Effector CD4-positive, alpha-beta T cell (primary cell): ENCODE results near the gene PDZD4.

Source experiments
- DNase-seq: peaks from one replicate; pipeline ENCODE4 v3.0.0-alpha.2; 2020

The PDZD4 gene

DNA sequence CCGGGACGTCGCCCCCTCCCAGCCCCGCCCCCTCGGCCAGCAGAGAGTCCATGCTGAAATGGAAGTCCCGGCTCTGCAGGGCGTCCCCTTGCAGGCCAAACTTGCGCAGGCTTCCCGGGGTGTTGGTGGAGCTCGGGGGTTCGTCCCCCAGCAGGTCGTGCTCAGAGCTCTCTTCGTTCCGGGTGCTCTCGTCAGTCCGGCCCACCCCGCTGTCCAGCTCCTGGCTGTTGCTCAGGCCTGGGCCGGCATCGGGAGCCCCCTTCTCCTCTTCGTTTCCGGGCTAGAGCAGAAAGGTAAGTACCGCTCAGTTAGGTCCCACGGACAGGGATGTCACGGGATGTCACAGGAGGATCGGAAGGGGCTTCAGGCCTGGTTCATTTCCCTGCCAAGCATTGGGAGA, 25.7 kb downstream of the PDZD4 start:
- DNase-seq: no peak

DNA sequence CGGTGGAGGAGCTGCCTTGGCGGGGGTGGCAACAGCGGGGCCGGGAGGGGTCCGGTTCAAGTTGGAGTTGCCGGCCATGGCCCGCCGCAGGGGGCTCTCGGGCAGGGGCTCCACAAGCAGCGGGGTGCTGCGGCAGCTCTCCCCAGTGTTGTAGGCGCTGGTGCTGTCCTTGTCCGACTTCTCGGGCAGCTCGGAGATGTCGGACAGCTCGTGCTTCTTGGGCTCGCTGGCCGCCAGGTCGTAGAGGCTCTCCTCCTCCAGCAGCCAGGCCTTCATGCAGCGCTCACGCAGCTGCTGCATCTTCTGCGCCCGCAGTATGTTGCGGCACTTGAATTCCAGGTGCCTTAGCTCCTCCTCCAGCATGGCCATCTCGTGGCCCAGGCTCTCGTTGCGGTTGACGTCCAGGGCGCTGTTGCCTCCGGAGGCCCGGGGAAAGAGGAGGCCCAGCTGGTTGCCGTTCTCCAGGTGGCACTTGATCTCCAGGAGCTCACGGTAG, 26.2 kb downstream of the PDZD4 start:
- DNase-seq: no peak

DNA sequence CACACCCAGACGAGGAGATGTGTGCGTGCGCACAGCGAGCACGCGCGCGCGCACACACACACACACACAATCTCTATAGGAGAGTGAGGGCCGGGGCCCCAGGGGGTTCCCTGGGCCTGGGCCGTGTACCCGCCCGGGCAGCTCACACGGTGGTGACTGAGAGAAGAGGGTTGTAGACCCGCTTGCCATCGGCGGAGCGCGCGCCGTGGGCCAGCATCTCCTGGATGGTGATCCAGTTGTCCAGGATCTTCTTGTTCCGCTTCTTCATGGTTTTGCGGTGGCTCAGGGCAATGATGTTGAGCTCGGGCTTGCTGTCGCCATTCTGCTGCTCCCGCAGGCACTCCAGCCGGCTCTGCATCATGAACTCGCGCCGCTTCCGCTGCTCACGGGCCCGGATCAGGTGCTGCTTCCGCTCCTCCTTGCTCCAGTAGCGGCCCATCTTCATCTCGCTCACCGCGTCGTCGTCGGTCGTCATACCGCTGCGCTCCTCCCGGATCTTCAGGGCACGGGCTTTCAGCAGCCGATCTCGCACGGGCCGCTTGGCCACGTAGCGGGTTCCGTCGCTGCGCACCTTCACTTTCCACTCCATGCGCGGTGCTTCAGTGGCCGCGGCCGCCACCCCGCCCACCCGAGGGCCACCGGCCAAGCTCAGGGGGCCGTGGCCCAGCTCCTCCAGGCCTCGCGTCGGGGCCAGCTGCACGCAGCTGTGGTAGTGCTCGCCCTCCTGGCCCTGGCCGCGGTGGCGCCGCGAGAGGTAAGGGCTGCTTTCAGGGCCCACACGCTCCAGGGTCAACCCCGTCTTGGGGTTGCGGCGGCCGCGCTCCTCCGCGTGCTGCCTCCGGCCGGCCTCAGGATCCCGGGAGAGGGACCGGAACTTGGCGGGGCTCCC, 26.9 kb downstream of the PDZD4 start:
- no peak for DNase-seq

DNA sequence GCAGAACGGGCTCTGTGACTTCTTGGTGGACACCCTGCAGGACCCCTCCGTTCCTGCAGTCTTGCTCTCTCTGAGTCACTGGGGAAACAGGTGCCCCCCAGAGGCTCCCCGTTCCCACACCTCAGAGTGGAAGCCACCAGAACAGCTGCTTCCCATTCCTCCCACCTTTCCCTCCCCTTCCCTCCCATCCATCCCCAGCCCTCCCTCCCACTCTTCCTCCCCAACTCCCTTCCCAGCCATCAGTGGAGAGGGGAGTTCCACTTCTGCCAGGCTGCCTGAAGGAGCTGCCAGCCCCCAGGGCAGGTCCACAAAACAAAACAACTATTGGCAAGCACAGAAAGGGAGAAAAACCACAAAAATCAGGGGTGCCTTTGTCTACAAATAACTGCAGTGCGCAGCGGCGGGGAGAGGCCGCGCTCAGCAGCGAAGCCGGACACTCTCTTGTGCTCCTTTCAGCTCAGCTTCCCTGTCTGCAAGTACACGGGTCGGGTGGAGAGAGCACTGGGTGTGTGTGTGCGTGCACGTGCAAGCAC, 27.8 kb downstream of the PDZD4 start:
- no peak for DNase-seq

DNA sequence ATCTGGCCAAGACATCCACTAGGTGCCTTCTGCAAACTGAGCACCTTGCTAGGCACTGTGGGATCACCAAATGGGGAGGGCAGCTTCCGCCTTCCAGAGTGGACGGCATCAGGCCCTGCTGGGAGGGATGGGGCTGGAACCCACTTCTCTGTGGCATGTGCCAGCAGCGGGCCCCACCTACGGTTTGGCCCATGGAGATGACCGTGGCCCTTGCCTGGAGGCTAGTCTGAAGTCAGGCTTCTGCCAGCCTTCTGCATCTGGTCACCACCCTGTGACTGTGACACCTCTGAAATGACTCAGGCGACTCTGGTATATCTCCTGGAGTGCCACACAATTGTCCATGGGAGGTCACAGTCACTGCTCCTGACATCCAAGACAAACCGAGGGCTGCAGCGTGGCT, 28.7 kb downstream of the PDZD4 start:
- no peak for DNase-seq

DNA sequence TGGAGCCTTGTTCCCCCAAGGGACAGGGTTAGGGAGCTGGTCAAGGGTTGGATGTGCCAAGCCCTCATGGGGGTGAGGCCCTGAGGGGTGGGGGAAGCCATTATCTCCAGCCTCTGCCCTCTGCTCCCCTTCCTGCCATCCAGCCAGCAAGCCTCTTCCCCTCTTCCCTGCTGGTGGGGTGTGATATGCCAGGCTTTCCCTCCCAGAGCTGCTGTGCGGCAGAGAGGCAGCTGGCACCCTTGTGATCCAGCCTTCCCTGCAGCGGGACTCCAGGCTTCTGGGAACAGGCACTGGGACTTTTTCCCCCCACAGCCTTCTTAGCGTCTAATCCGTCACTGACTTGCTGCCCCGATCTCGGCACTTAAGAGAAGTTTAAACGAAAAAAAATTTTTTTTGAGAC, 29.6 kb downstream of the PDZD4 start:
- no peak for DNase-seq

DNA sequence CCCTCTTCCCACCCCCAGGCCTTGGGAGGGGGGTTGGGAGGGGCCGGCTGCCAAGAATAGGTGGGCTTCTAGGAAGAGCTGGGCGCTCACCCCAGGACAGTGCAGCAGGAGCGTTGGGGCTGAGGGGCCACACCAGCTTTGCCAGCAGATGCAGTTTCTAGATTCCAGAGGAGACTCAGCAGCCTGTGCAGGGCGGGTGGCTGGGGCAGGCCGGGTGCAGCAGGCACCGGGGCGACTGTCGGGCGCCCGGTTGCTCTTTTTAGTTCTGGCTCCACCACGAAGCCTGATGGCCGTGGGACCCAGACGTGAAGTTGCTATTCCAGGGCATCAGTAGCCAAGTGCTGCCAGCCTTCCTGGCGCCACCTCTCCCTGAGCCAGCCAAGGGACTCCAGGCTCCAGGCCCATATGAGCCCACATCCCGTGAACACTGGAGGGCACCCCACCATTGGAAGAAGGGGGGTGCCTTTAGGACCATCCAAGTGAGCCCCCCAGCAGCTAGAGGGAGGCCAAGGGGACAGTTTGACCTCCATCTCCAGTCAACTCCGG, 30.1 kb downstream of the PDZD4 start:
- DNase-seq: no peak

DNA sequence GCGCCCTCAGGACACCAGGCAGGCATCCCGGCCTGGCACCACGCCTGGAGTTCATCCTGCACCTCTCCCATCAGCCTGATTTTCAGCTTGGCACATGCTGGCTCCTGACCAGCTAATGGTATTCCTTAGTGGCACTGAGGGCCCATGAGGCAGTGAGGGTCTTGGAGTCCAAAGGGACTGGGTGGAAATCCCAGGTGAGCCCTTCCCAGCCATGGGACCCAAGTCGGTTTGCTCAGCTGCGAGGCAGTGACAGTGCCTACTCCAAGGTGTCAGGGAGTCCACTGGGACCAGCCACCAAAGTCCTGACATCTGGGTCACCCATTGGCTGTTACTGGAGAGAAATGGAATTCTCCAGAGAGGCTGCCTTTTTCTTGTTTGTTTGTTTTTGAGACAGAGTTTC, 31.0 kb downstream of the PDZD4 start:
- DNase-seq: no peak

DNA sequence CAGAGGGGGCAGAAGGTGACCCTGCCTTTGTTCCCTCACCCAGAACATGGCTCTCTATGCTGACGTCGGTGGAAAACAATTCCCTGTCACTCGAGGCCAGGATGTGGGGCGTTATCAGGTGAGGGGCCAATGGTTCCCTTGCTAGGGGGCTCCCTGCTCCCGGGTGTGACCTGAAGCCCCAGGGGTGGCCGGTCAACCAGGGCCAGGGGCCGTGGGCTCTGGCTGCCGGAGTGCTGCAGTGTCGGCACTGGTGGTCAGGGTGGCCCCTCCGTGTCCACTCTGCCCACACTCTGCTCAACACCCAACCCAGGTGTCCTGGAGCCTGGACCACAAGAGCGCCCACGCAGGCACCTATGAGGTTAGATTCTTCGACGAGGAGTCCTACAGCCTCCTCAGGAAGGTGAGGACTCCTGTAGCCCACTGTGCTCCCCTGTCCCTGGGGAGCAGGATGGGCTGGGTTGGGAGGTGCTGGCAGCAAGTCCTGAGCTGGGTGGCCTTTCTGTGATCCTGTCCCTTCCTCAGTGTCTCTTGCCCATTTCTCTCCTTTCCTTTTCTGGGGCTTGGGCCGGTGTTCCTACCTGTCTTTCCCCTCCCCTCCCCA, 32.8 kb downstream of the PDZD4 start:
- DNase-seq: no peak

DNA sequence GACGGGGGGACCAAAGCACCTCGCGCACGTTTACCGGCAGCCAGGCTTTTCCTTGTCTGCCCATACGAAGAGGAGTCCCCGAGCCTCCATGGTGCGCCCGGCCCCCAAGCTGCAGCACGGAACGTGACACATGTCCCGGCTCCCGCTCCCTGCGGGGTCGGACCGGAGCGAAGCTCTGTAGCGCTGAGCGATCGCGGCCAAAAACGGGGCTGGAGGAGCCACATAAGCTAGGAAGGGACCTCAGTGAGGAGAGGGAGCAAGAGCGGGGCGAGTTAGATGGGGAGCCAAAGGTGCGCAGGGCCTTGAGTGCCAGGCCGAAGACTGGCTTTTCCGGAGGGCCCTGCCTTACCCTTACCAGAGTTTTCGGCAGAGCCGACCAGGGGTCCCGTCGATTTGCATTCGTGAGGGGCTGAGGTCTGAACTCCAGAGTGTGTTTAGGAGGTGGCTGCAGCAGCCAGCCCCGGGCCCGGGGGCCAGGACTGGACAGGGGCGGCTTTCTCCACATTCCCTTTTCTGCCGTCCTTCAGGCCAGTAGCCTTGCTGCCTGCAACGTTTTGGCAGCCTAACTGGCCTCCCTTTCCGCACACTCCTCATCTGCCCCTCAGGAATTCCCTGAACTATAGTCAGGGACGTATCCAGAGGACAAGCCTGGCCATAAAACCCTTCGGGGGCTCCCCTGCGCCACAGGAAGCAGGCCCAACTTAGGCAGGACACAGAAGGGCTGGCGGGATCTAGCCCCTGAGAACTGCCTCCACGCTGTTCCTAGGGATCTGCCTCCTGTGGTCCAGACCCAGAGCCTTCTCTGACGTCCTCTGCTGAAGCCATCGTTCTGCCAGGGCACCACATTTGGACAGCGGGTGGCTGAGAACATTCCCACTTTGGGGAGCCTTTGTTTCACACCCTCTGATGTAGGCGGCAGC, 35.2 kb downstream of the PDZD4 start:
- no peak for DNase-seq

DNA sequence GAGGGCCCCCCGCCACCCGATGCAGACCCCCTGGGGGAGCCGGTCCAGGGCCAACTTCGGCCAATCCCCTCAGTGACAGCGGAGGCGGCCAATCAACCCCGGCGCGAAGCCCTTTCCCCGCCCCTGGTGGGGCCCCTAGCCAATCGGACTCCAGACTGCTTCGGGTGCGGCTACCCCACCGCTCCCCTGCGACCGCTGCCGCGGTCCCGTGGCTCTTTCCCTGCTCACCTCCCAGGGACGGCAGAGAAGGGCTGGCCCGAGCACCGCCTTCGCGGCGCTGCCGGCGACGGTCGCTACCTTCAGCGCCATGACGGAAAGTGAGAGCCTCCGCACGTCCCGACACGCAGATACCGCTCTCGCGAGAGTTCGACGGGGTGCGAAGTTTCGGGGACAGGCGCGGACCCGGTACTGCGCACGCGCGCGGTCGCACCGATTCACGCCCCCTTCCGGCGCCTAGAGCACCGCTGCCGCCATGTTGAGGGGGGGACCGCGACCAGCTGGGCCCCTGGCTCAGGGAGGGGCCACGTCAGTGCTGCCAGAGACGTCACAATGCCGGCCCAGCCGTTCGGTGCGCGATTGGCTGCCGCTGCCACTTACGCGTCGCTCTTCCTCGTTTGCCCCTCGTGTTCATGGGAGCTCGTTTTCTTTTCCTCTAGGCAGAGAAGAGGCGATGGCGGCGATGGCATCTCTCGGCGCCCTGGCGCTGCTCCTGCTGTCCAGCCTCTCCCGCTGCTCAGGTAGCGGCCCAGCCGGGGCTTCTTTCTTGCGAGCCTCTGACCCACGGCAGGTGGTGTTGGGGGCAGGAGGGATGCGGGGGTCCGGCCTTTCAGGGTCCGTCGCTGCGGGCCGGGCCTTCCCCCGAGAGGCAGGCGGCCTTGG, 36.1 kb downstream of the PDZD4 start, which contains the start of the genes IDH3G and SSR4:
Gene IDH3G (minus strand): TSS at position 358 of the 879 bp plus-strand sequence. CDS start 49 bp downstream, at position 309.
Gene SSR4 (plus strand): TSS at position 651 of the 879 bp plus-strand sequence. CDS start 20 bp downstream, at position 671.
- DNase-seq: peak; percentile 92

DNA sequence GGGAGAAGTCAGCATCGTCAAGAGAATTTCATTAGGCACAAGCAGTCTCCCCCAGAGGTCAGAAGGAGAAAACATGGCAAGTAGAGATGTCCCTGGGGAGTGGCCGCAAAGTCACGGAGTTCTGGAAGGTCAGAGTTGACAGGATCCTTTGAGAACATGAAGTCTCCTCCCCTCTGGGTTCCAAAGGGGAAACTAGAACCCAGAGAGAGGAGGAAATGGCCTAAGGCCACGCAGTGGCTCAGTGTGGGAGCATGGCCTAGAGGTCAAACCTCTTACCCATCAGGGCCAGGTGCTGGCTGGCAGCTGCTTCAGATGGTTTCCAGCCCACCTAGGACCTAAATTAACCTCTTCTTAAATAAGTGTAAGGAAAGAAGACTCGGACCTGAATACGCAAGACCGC, 37.1 kb downstream of the PDZD4 start:
- no peak for DNase-seq

DNA sequence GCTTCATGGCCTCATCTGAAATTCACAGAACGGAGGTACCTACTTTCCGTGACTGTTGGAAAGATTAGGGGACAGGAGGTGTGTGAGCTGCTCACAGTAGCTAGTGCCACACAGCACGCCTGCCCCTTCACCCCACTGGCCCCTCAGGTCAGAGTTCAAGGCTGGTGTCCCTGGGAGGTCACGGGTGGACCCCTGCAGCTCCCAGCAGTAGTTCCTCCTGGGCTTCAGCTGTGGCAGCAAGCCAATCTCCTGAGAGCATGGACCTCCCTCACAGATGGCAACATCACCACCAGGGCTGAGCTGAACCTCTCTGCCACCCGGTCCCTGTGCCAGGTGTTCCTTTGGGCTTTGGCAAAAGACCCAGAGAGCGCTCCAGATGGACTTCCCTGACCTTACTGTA, 38.0 kb downstream of the PDZD4 start:
- no peak for DNase-seq

DNA sequence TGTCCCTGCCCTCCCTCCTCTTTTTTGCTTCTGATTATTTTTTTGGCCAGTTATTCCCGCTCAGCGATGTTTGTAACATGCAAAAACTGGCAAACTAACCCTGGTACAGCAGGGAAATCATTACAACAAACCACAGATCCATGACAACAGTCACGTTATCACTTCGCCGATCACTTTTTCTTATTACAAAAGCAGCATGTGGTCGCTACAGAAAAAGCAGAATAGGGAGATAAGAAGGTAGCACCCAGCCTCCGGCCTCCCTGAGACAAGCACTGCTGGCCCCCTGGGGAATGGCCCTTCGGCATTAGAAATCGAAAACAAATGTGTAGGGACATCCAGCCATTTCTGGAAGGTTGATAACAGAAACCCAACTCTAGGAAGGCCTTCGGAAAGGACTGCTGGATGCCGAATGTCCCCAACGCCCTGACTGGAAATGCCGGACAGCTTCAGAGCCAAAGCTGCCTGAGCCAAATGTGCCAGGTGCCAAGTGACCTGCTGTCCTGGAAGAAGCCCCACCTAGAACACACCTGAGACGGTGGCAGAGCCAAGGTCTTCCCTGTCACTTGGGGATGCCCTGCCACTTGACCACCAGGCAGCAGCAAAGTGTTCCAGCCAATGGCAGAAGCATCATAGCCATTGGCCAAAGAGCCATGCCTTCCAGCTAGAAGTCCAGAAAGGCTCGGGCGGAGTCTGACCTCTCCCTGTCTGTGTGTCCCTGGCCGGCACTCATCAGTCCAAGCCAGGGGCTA, 39.1 kb downstream of the PDZD4 start:
- DNase-seq: no peak

DNA sequence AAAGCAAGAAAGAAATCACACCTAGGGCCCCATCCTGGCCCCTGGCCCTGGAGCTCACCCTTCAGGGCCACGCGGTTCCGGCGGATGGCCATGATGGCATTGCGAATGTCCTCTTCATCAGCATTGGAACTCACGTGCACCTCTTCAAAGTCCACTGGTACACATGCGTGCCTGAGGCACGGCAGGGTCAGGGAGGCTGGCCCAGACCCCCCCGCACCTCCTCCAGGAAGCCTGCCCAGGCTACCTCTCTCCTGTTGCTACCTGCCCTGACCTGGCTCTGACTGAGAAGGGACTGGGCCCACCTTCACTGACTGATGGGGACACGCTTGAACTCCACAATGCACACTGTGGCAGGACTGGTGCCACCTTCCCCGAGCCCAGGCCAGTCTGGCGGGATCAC, 40.7 kb downstream of the PDZD4 start:
- no peak for DNase-seq

DNA sequence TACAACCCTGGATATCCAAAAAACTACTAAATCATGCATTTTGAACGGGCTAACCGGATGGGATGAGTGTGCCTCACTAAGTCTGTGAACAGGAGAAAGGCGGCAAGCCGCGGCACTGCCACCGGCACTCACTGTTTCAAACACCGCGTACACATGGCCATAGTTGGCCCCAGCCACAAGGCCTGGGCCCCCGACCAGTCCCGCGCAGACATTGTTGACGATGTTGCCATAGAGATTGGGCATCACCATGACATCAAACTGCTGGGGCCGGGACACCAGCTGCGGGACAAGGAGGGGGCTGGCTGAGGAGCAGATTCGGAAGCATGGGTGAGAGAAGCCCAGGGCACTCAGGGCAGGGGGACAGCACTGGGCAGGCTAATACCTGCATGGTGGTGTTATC, 43.7 kb downstream of the PDZD4 start:
- no peak for DNase-seq

DNA sequence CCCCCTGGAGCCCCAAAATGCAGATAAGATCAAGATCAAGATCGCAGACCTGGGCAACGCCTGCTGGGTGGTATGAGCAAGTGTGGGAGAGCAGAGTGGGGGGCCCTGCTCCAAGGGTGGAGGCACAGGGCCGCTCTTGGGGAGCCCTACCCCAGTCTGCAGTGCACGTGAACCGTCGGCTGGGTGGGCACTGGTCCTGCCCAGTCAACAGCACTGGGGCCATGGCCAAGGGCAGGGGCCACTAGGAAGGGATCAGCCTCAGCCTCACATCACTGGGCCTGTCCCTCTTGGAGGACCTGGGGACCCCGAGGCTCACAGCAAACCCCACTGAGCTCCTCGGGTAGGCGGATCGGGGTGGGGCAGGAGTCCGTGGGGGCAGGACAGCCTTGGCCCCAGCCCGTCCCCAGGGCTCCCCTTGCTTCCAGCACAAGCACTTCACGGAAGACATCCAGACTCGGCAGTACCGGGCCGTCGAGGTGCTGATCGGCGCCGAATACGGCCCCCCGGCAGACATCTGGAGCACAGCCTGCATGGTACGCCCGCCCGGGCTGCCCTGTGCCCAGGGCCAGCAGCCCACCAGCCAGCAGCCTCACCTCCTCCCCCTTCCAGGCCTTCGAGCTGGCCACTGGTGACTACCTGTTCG, 45.9 kb downstream of the PDZD4 start:
- DNase-seq: no peak

DNA sequence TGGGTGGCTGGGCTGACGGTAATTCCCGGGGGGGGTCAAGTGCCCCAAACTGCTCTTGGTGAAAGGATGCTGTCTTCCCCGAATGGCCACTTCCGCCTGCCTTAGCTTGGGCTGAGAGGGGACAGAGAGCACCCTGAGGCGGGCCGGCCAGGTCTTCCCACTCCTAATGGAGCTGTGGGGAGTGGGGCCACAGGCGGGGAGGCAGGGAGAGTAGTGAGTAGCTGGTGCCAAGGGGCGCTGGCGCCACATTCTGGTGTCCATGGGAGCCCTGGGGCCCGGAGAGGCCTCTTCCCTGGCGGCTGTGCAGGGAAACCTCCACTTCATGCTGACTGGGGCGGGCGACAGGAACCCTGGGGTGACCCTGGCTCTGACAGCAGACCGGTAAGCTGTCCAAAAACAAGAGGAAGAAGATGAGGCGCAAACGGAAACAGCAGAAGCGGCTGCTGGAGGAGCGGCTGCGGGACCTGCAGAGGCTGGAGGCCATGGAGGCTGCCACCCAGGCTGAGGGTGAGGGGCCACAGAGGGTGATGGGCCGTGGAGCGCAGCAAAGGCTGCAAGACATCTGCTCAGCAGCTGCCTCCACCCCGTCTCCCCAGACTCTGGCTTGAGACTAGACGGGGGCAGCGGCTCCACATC, 46.8 kb downstream of the PDZD4 start:
- no peak for DNase-seq

DNA sequence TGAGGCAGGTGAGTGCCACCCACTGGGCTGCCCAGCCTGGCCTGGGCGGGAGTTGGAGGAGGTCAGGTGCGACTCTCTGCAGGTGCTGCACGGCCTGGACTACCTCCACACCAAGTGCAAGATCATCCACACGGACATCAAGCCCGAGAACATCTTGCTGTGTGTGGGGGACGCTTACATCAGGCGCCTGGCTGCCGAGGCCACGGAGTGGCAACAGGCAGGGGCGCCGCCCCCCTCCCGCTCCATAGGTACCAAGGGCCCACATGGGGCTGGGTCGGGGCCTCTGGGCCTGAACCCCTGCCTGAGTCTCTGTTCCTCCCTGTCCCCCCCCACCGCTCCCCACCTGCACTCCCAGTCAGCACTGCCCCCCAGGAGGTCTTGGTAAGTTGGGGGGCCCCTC, 47.5 kb downstream of the PDZD4 start:
- DNase-seq: no peak

DNA sequence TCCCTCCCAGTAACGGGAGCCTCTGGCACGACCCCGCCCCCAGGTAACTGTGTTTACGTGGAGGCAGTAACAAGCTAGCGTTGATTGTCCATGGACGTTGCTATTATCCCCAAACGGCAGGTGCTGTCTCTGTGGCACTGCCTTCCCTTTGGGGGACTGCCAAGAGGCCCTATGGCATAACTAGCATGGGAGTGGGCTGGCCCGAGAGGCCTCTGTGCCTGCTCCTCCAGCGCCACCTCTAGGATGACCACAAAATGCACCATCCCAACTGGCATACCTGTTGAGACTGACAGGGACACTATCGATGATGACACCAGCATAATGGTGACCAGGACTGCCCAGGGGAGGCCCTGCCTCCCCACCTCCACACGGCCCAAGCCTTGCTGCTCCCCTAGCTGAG, 48.0 kb downstream of the PDZD4 start:
- DNase-seq: no peak
